ENCODE results near the gene RNF144A. TPM values are rescaled to one million over a fixed set of nuclear protein-coding genes. Genes with fewer than 3 reads are reported as not detected.

The RNF144A gene
- total RNA-seq, 2 experiments from 2014 or later: 21.4 to 22.7 TPM

DNA sequence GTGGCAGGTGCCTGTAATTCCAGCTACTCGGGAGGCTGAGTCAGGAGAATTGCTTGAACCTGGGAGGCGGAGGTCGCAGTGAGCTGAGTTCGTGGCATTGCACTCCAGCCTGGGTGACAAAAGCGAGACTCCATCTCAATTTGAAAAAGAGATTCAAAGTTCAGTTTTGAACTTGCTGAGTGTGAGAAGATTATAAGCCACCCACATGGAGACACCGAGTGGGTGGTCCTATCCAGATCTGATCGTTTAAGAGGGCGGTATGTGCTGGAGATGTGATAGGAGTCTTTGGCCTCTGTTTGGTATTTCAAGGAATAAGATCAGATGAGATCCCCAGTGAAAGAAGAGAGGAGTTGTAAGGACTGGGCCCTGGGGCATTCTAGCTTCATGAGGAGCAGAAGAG, 25.6 kb downstream of the RNF144A start:
- no peak overlapping the region for H3K4me3 Mint-ChIP-seq
- CTCF ChIA-PET: no interaction called here

GRCh38 chr2:6943523-6943922, 26.3 kb downstream of the RNF144A start:
- H3K4me1 Mint-ChIP-seq (ENCODE audit: low read depth): peaks cover 39% of the 10 kb centered on the region
- no peak overlapping the region for H3K4me3 Mint-ChIP-seq
- DNase-seq: no peak
- H3K27me3 Mint-ChIP-seq: no peaks in the 10 kb centered on the region
- intact Hi-C loops (cut with micrococcal nuclease): no loop called here
- ChIA-PET POLR2A (no interaction called here), CTCF (no interaction called here)
- no peaks in the 10 kb centered on the region for H3K9me3 Mint-ChIP-seq
- H3K36me3 Mint-ChIP-seq: peaks cover 38% of the 10 kb centered on the region
- H3K27ac Mint-ChIP-seq: no peak overlapping the region

More for the DNA sequence above, 25.6 kb downstream of the RNF144A start:
- Mint-ChIP-seq H3K9me3 (no peaks in the 10 kb centered on the region), H3K4me1 (ENCODE audit: low read depth) (peaks cover 40% of the 10 kb centered on the region), H3K36me3 (peaks cover 34% of the 10 kb centered on the region), H3K27ac (no peak overlapping the region), H3K27me3 (no peaks in the 10 kb centered on the region)
- intact Hi-C loops (cut with micrococcal nuclease): no loop called here
- POLR2A ChIA-PET: no interaction called here
- no peak for DNase-seq

- H3K9me3 Mint-ChIP-seq: no peaks in the 10 kb centered on the region
- H3K36me3 Mint-ChIP-seq: peaks cover 40% of the 10 kb centered on the region
- H3K27ac Mint-ChIP-seq: no peak overlapping the region
- no peak overlapping the region for H3K4me3 Mint-ChIP-seq
- intact Hi-C loops (cut with micrococcal nuclease): no loop called here
- no peaks in the 10 kb centered on the region for H3K27me3 Mint-ChIP-seq
- ChIA-PET POLR2A (no interaction called here), CTCF (no interaction called here)
- DNase-seq: no peak
- peaks cover 39% of the 10 kb centered on the region for H3K4me1 Mint-ChIP-seq (ENCODE audit: low read depth)
Observed at GRCh38 chr2:6943971-6944370, 26.8 kb downstream of the RNF144A start.

DNA sequence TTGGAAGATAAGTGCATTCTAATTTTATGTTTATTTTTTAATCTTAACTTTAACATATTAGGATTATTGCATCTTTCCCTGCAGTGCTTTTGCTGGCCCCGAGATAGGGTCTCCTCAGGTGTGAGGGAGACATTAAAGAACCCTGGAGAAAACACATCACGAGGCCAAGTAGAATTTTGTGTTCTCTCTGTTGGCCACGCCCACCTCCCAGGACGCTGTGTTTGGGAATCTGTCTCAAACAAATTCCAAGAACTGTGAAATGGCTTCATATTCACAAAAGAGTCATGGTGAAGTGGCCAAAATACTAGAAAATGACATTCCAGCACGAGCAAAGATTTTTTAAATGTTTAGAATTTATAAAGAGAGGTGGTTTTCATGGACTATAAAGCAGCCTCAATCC, 27.3 kb downstream of the RNF144A start:
- peaks cover 40% of the 10 kb centered on the region for H3K36me3 Mint-ChIP-seq
- H3K4me1 Mint-ChIP-seq (ENCODE audit: low read depth): peaks cover 36% of the 10 kb centered on the region
- no peaks in the 10 kb centered on the region for H3K27me3 Mint-ChIP-seq
- H3K27ac Mint-ChIP-seq: no peak overlapping the region
- H3K9me3 Mint-ChIP-seq: no peaks in the 10 kb centered on the region
- intact Hi-C loops (cut with micrococcal nuclease): no loop called here
- CTCF ChIA-PET: interaction anchor here (0.7 to 1.3 kb wide), 3 partner anchors 48 to 129 kb away, joined by 3 to 4 read pairs (median 3); no protein-coding TSS in a partner anchor
- no peak for DNase-seq
- H3K4me3 Mint-ChIP-seq: no peak overlapping the region
- POLR2A ChIA-PET: no interaction called here

GRCh38 chr2:6945087-6945813, 28.0 kb downstream of the RNF144A start:
- Mint-ChIP-seq H3K36me3 (peaks cover 42% of the 10 kb centered on the region), H3K9me3 (no peaks in the 10 kb centered on the region), H3K27me3 (no peaks in the 10 kb centered on the region), H3K27ac (peak overlapping the region; percentile 9), H3K4me3 (no peak overlapping the region), H3K4me1 (ENCODE audit: low read depth) (peaks cover 36% of the 10 kb centered on the region)
- ChIA-PET POLR2A (interaction anchor here (0.7 kb wide), 1 partner anchor 9 kb away, joined by 3 read pairs; no protein-coding TSS in a partner anchor), CTCF (interaction anchor here (0.6 to 1.3 kb wide), 4 partner anchors 48 to 128 kb away, joined by 3 to 4 read pairs (median 3); no protein-coding TSS in a partner anchor)
- DNase-seq: no peak
- intact Hi-C loops (cut with micrococcal nuclease): no loop called here

DNA sequence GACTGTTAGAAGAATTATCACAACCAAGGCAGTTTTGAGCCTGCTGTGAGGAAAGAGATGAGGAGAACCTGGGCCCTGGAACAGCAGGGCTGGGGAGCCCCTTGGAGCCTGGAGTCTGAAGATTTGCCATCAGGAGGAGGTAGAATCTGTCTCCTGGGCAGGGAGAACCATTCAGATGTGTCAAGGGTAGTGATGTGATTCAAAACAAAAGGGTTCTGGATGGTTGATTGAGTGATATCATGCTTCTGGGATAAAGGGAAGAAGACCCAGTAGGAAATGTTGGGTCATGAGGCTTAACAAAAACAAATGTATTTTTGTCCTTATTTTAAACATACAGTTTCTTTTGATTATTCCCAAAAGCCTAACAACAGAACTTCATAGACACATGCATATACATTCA, 28.6 kb downstream of the RNF144A start:
- POLR2A ChIA-PET: no interaction called here
- no peak overlapping the region for H3K4me3 Mint-ChIP-seq

DNA sequence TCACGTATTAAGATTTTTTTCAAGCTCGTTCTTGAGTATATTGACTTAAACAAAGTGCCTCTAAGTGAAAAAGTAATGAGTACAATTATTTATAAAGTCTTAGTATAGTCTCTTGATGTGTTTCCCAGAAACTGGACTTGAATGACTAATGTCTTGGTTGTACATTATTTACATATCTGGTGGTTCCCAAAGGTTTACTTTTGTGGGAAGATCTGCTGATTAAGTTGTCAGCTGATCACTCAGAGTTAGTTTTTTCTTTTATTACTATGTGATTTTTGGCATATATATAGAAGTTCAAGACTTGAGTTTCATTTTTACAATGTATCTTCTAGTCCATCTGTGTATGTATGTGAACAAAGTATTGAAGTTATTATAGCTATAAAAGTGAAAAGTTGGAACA, 29.5 kb downstream of the RNF144A start:
- ChIA-PET POLR2A (interaction anchor here (0.6 to 1.4 kb wide), 3 partner anchors 37 to 900 kb away, joined by 3 to 4 read pairs (median 3); no protein-coding TSS in a partner anchor), CTCF (interaction anchor here (1.0 kb wide), 2 partner anchors 28 to 97 kb away, joined by 3 to 5 read pairs; no protein-coding TSS in a partner anchor)
- intact Hi-C loops (cut with micrococcal nuclease): loop anchor here (1.0 kb wide), 1 partner anchor 33 kb away; no protein-coding TSS in a partner anchor
- H3K27me3 Mint-ChIP-seq: no peaks in the 10 kb centered on the region
- no peaks in the 10 kb centered on the region for H3K9me3 Mint-ChIP-seq
- no peak overlapping the region for H3K27ac Mint-ChIP-seq
- H3K4me1 Mint-ChIP-seq (ENCODE audit: low read depth): peaks cover 43% of the 10 kb centered on the region
- H3K4me3 Mint-ChIP-seq: no peak overlapping the region
- peaks cover 36% of the 10 kb centered on the region for H3K36me3 Mint-ChIP-seq
- no peak for DNase-seq

More for the DNA sequence above, 28.6 kb downstream of the RNF144A start:
- intact Hi-C loops (cut with micrococcal nuclease): loop anchor here (1.0 kb wide), 1 partner anchor 33 kb away; no protein-coding TSS in a partner anchor
- DNase-seq: no peak
- H3K4me1 Mint-ChIP-seq (ENCODE audit: low read depth): peaks cover 39% of the 10 kb centered on the region
- no peaks in the 10 kb centered on the region for H3K9me3 Mint-ChIP-seq
- H3K27ac Mint-ChIP-seq: peak overlapping the region; percentile 9
- CTCF ChIA-PET: no interaction called here
- H3K36me3 Mint-ChIP-seq: peaks cover 43% of the 10 kb centered on the region
- no peaks in the 10 kb centered on the region for H3K27me3 Mint-ChIP-seq

- POLR2A ChIA-PET: no interaction called here
- no peak overlapping the region for H3K27ac Mint-ChIP-seq
- DNase-seq: no peak
Observed at GRCh38 chr2:6947929-6948676, 30.9 kb downstream of the RNF144A start.

DNA sequence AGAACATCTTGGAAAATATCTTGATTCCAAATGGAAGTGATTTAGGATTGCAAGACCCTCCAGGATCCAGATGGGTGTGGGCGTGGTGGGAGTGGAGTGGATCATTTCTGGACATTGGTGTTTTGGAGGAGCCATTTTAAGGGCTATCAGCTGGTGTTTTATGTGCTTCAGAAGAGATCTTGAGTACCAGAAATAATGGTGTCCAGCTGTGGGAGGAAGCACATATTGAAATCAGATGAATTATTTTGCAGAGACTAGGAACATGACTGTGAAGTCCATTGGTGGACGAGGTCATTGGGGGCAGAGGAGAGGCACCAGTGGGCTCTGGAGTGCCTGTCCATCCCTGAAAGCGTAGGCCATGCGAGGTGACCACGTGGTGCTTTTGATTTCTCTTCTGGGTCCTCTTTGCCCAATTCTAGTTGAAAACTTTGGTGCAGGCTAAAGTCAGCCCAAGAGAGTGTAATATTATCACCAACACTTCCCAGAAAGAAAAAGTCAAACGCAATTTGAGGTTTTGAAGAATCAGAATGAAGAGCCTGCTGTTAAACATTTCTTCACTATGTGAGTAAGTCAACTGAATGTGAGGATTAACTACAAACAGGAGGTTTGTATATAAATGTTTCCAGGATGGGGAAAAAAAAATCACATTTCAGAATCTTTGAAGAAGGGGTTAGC, 31.6 kb downstream of the RNF144A start:
- no peak for DNase-seq
- Mint-ChIP-seq H3K27ac (no peak overlapping the region), H3K4me1 (ENCODE audit: low read depth) (peaks cover 37% of the 10 kb centered on the region), H3K36me3 (peaks cover 20% of the 10 kb centered on the region), H3K4me3 (no peak overlapping the region), H3K9me3 (no peaks in the 10 kb centered on the region), H3K27me3 (no peaks in the 10 kb centered on the region)
- POLR2A ChIA-PET: no interaction called here
- CTCF ChIA-PET: no interaction called here
- intact Hi-C loops (cut with micrococcal nuclease): no loop called here

More at GRCh38 chr2:6947929-6948676, 30.9 kb downstream of the RNF144A start:
- CTCF ChIA-PET: interaction anchor here (0.9 to 1.0 kb wide), 2 partner anchors 32 to 51 kb away, joined by 3 to 4 read pairs; no protein-coding TSS in a partner anchor
- intact Hi-C loops (cut with micrococcal nuclease): no loop called here
- no peaks in the 10 kb centered on the region for H3K27me3 Mint-ChIP-seq
- peaks cover 45% of the 10 kb centered on the region for H3K4me1 Mint-ChIP-seq (ENCODE audit: low read depth)
- H3K4me3 Mint-ChIP-seq: no peak overlapping the region
- H3K36me3 Mint-ChIP-seq: peaks cover 26% of the 10 kb centered on the region
- no peaks in the 10 kb centered on the region for H3K9me3 Mint-ChIP-seq

DNA sequence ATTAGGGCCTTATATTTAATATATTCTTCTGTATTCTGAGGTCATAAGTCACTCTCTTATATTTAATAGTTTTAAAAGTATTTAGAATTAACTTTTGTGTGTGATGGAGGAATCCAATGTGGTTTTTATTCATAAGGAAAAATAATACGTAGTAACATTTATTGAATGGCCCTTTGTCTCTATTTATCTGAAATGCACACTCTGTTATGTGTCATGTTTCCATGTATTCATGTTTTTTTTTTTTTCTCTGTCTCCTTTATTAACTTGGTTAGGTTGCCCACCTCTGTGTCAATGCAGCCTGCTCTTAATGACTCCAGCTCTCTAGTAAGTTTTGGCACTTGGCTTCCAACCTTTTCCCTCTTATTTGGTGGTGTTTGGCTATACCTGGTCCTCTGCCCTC, 33.8 kb downstream of the RNF144A start:
- intact Hi-C loops (cut with micrococcal nuclease): no loop called here
- Mint-ChIP-seq H3K4me1 (ENCODE audit: low read depth) (peaks cover 19% of the 10 kb centered on the region), H3K27me3 (no peaks in the 10 kb centered on the region), H3K4me3 (no peak overlapping the region), H3K36me3 (peaks cover 11% of the 10 kb centered on the region), H3K9me3 (no peaks in the 10 kb centered on the region), H3K27ac (no peak overlapping the region)
- POLR2A ChIA-PET: no interaction called here
- no peak for DNase-seq
- CTCF ChIA-PET: interaction anchor here (1.2 kb wide), 1 partner anchor 55 kb away, joined by 3 read pairs; no protein-coding TSS in a partner anchor

DNA sequence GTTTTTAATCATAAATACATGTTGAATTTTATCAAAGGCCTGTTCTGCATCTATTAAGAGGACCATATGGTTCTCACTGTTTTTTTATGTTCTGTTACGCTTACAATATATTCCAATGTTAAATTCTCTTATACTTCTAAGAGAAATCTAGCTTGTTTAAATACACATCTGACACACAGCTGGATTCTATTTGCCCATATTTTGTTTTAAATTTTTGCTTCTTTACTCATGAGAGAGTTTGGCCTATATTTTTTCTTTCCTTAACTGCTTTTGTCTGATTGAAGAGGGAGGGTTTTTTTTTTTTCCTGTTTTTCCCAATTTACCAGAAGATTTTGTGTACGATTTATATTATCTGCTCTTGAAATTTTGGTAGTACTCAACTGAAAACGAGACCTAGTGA, 34.9 kb downstream of the RNF144A start:
- H3K36me3 Mint-ChIP-seq: peaks cover 11% of the 10 kb centered on the region
- intact Hi-C loops (cut with micrococcal nuclease): no loop called here
- no peak for DNase-seq
- ChIA-PET CTCF (no interaction called here), POLR2A (no interaction called here)
- peaks cover 16% of the 10 kb centered on the region for H3K4me1 Mint-ChIP-seq (ENCODE audit: low read depth)
- H3K4me3 Mint-ChIP-seq: no peak overlapping the region
- H3K27me3 Mint-ChIP-seq: no peaks in the 10 kb centered on the region
- H3K9me3 Mint-ChIP-seq: no peaks in the 10 kb centered on the region
- no peak overlapping the region for H3K27ac Mint-ChIP-seq

- Mint-ChIP-seq H3K4me3 (no peak overlapping the region), H3K9me3 (no peaks in the 10 kb centered on the region), H3K36me3 (peaks cover 3% of the 10 kb centered on the region), H3K27me3 (no peaks in the 10 kb centered on the region), H3K27ac (no peak overlapping the region), H3K4me1 (ENCODE audit: low read depth) (peaks cover 16% of the 10 kb centered on the region)
- CTCF ChIA-PET: interaction anchor here (0.6 to 1.1 kb wide), 3 partner anchors 22 to 118 kb away, joined by 3 read pairs; no protein-coding TSS in a partner anchor
- POLR2A ChIA-PET: no interaction called here
- intact Hi-C loops (cut with micrococcal nuclease): no loop called here
- DNase-seq: no peak
Observed at GRCh38 chr2:6954586-6954985, 37.4 kb downstream of the RNF144A start.

All from activated CD4-positive, alpha-beta memory T cell treated with anti-CD3 and anti-CD28 coated beads for 36 hours (primary cell).